ENCODE results near the gene MTCH2. TPM values are rescaled to one million over a fixed set of nuclear protein-coding genes. Genes with fewer than 3 reads are reported as not detected.

MTCH2 gene
- total RNA-seq, 1 experiment from 2014 or later, result 176 TPM

DNA sequence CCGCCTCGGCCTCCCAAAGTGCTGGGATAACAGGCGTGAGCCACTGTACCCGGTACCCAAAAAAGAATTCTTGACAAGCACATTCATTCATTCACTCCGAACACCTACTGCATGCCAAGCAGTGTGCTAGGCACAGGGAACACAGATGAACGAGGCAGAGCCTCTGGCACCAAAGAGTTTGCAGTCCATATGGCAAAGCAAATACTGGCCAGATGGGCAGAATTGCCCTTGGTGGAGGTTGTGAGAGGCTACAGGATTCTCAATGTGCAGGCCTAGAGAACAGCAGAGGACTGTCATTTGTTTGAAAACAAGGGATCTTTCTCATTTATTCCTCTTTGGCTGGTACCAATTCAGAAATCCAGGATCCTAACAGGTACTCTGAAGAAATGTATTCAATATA is 27.5 kb upstream of the MTCH2 start:
- Histone ChIP-seq H2BK120ac (ENCODE audit: low read depth, low read length, poor library complexity, severe bottlenecking) (no peak overlapping the region), H4K20me1 (ENCODE audit: control insufficient read depth, insufficient read depth, insufficient read length) (no peaks in the 10 kb centered on the region), H3K27me3 (ENCODE audit: insufficient read depth, low read length) (no peaks in the 10 kb centered on the region), H3K14ac (ENCODE audit: insufficient read depth, low read length) (no peak overlapping the region), H3K79me1 (ENCODE audit: insufficient read depth, low read depth, low read length, poor library complexity, severe bottlenecking) (no peaks in the 10 kb centered on the region), H4K91ac (ENCODE audit: insufficient read length, low read depth, low read length) (no peak overlapping the region), H3K79me2 (ENCODE audit: insufficient read depth, low read length) (no peaks in the 10 kb centered on the region), H3K4me1 (ENCODE audit: insufficient read depth, low read length) (no peaks in the 10 kb centered on the region), H2BK12ac (ENCODE audit: insufficient read length, low read depth, low read length) (no peak overlapping the region), H3K18ac (ENCODE audit: insufficient read length, low read depth, low read length) (no peak overlapping the region), H3K9ac (ENCODE audit: extremely low read depth, insufficient read length, low read length) (no peak overlapping the region), H2BK20ac (ENCODE audit: low read depth, low read length, poor library complexity, severe bottlenecking) (no peak overlapping the region), H3K4me2 (ENCODE audit: insufficient read depth, insufficient read length, low read length) (no peak overlapping the region), H3K4ac (ENCODE audit: low read depth, low read length) (no peak overlapping the region), H3T11ph (ENCODE audit: low read length) (no peak overlapping the region), H4K8ac (replicated peaks; ENCODE audit: insufficient read length, low read depth, low read length) (no peak overlapping the region), H3K27ac (ENCODE audit: insufficient read length, low read depth, low read length) (no peak overlapping the region), H2AK5ac (ENCODE audit: insufficient read length, low read length) (no peak overlapping the region), H2AFZ (ENCODE audit: low read length) (no peak overlapping the region), H3K23me2 (ENCODE audit: insufficient read length, low read depth, low read length, poor library complexity, severe bottlenecking) (no peaks in the 10 kb centered on the region), H3K9me3 (ENCODE audit: control insufficient read depth, low read depth, low read length) (no peaks in the 10 kb centered on the region), H3K56ac (ENCODE audit: insufficient read length, low read depth, low read length) (no peak overlapping the region), H3K23ac (ENCODE audit: insufficient read length, low read depth, low read length) (no peak overlapping the region), H4K5ac (ENCODE audit: insufficient read length, low read depth, low read length) (no peak overlapping the region), H2BK15ac (ENCODE audit: low read depth, low read length) (no peak overlapping the region), H2BK5ac (ENCODE audit: insufficient read length, low read length) (no peak overlapping the region)
- H3K4me1 Mint-ChIP-seq, result no peaks in the 10 kb centered on the region
- H3K36me3 Mint-ChIP-seq (ENCODE audit: insufficient read depth in 1 of 3, low read depth in 3 of 3), result no peaks in the 10 kb centered on the region
- no CpG with 5 or more reads among the region's 6 CpGs for WGBS (ENCODE audit: extremely low coverage, insufficient read length, low lambda C conversion rate)
- H3K27me3 Mint-ChIP-seq (ENCODE audit: low read depth), result no peaks in the 10 kb centered on the region; the same call in 1 of the 2 replicates
- DNase-seq, result no peak
- no peak overlapping the region for H3K4me3 Mint-ChIP-seq
- H3K9me3 Mint-ChIP-seq, result no peaks in the 10 kb centered on the region
- TF ChIP-seq, protein P1, sequence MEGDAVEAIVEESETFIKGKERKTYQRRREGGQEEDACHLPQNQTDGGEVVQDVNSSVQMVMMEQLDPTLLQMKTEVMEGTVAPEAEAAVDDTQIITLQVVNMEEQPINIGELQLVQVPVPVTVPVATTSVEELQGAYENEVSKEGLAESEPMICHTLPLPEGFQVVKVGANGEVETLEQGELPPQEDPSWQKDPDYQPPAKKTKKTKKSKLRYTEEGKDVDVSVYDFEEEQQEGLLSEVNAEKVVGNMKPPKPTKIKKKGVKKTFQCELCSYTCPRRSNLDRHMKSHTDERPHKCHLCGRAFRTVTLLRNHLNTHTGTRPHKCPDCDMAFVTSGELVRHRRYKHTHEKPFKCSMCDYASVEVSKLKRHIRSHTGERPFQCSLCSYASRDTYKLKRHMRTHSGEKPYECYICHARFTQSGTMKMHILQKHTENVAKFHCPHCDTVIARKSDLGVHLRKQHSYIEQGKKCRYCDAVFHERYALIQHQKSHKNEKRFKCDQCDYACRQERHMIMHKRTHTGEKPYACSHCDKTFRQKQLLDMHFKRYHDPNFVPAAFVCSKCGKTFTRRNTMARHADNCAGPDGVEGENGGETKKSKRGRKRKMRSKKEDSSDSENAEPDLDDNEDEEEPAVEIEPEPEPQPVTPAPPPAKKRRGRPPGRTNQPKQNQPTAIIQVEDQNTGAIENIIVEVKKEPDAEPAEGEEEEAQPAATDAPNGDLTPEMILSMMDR (conservative IDR thresholded peaks at IDR 0.05), result no peak
- no peak overlapping the region for H3K27ac Mint-ChIP-seq
